Spleen (tissue), 11 donors: Measurements from ENCODE around the gene CORT. TPM values are rescaled to one million over a fixed set of nuclear protein-coding genes. Genes with fewer than 3 reads are reported as not detected.
"Not testable (repeated sequence)": the region's sequence is repeated elsewhere in the genome, so short reads cannot be mapped to it uniquely, and the experiment has no call there.

Source experiments
- DNase-seq: peaks from one replicate; pipeline ENCODE4 v3.0.0-alpha.2; 2020
- H3K27ac ChIP-seq, 8 donors: fragments of 200-600 bp; sonication (generic) in 7 of 8; 1 replicate in 4 of 8; 2 replicates in 4 of 8; pipeline versions ENCODE4 v1.5.0 to v1.8.0; 2016 to 2021; ENCODE audit warnings: inconsistent platforms in 4 of 8, mild to moderate bottlenecking in 4 of 8, moderate library complexity in 1 of 8
- H3K27me3 ChIP-seq, 7 donors: fragments of 200-600 bp; sonication (generic) in 6 of 7; replicated peaks in 1 of 7; 1 replicate in 4 of 7; 2 replicates in 3 of 7; pipeline versions ENCODE4 v1.5.0 to v1.8.0; 2016 to 2021; ENCODE audit warnings: inconsistent platforms in 3 of 7, mild to moderate bottlenecking in 1 of 7
- H3K36me3 ChIP-seq, 6 donors: fragments of 200-600 bp; sonication (generic) in 5 of 6; 1 replicate in 4 of 6; 2 replicates in 2 of 6; pipeline versions ENCODE4 v1.5.0 to v1.8.0; 2016 to 2021; ENCODE audit warnings: inconsistent platforms in 2 of 6
- H3K4me1 ChIP-seq, 6 donors: fragments of 200-600 bp; sonication (generic) in 5 of 6; 1 replicate in 3 of 6; 2 replicates in 3 of 6; pipeline versions ENCODE4 v1.5.0 to v1.8.0; 2016 to 2021; ENCODE audit warnings: inconsistent platforms in 3 of 6
- H3K4me3 ChIP-seq, 8 donors: fragments of 200-600 bp; sonication (generic) in 7 of 8; 1 replicate in 4 of 8; 2 replicates in 4 of 8; pipeline versions ENCODE4 v1.5.0 to v1.8.0; 2016 to 2021; ENCODE audit warnings: inconsistent platforms in 4 of 8, mild to moderate bottlenecking in 4 of 8, moderate library complexity in 2 of 8
- H3K9me3 ChIP-seq, 8 donors: fragments of 200-600 bp; sonication (generic) in 7 of 8; 1 replicate in 4 of 8; 2 replicates in 4 of 8; pipeline versions ENCODE4 v1.5.0 to v1.8.0; 2016 to 2021; ENCODE audit warnings: inconsistent platforms in 4 of 8
- CTCF ChIP-seq, 11 experiments: fragments of 200-600 bp in 7 of 11; fragments of 450-650 bp in 4 of 11; sonication (generic) in 4 of 11; IDR thresholded peaks in 8 of 11; conservative IDR thresholded peaks in 3 of 11; 1 replicate in 7 of 11; 2 replicates in 4 of 11; pipeline versions ENCODE4 v1.4.0 to v1.8.0; 2016 to 2021; ENCODE audit warnings: antibody characterized with exemption in 11 of 11, inconsistent platforms in 4 of 11, mild to moderate bottlenecking in 1 of 11
- POLR2A ChIP-seq, 3 donors: fragments of 450-650 bp; IDR thresholded peaks; one replicate each; pipeline ENCODE4 v1.5.1; 2017; ENCODE audit warnings: antibody characterized with exemption in 3 of 3, mild to moderate bottlenecking in 1 of 3
- POLR2AphosphoS5 ChIP-seq, 3 donors: sonication (generic); formaldehyde crosslinking; IDR thresholded peaks; one replicate each; pipeline ENCODE4 v1.5.1; 2017; ENCODE audit warnings: antibody characterized with exemption in 3 of 3
- WGBS, 5 donors: extraction: QIAGEN DNeasy Blood & Tissue Kit in 3 of 5; methylation state at CpG; one replicate each; pipeline versions ENCODE4 v1.1.5 to v1.1.7; 2013 to 2018; 5-methylcytosine and 5-hydroxymethylcytosine counted together
- intact Hi-C: fragments of 100-400 bp; cut with DNase I; formaldehyde crosslinking; loops from one replicate; pipeline ENCODE4 v1.15.0; 2023; ENCODE audit warnings: low total_unique reads
- polyA plus RNA-seq, 3 donors: library from polyadenylated mRNA; stranded (reverse); fragments of 200-250 nt; gene quantifications; one replicate each; pipeline ENCODE4 v1.2.1, GENCODE V29; 2013
- total RNA-seq, 7 donors: library from RNA; depleted of rRNA in 3 of 7; stranded (reverse); fragments of >200 nt in 3 of 7; fragmentation: NEBNext Ultra II Directional in 4 of 7; extraction: Animal tissue kit (Norgen Biotek cat#: 25700) in 4 of 7; gene quantifications; one replicate each; pipeline versions ENCODE4 v1.1.0 to v1.2.1, GENCODE V29; 2016 to 2021
- donor health status: healthy with polysubstance abuse.
- donor health status: DM: no; HTN: no; CAD: no; lungs with moderate emphysema.
- donor health status: DM: no; HTN: no; CAD: no.
- donor health status: Bipolar disorder and iron deficiency.
- donor health status: healthy.
- donor health status: DM: no; HTN: no; CAD: no.
- donor health status: DM: yes; HTN: yes; CAD: no.

CORT gene
- total and polyA plus RNA-seq, 10 donors: 0.07 to 0.38 (median 0.18) TPM; not detected in 6

- 80 to 91% (median 83%) methylated on average over 9 of the region's 9 CpGs for WGBS, 5 donors
- Histone ChIP-seq H3K36me3 (peaks cover 0 to 39% (median 26%) of the 10 kb centered on the region in 6 donors), H3K9me3 (no peaks in the 10 kb centered on the region), H3K27ac (no peak overlapping the region), H3K4me1 (peaks cover 0 to 22% (median 8%) of the 10 kb centered on the region in 6 donors), H3K27me3 (no peaks in the 10 kb centered on the region), H3K4me3 (no peak overlapping the region)
- peak; percentile 53 for DNase-seq
- intact Hi-C loops: no loop called here
- TF ChIP-seq POLR2AphosphoS5 (IDR thresholded peaks at IDR 0.05) (no peak), POLR2A (IDR thresholded peaks at IDR 0.05) (no peak), CTCF (IDR thresholded peaks at IDR 0.05 in 8 of 11, conservative IDR thresholded peaks at IDR 0.05 in 3 of 11) (no peak)
Measured at GRCh38 chr1:10424034-10424433, 25.8 kb upstream of the CORT start.

GRCh38 chr1:10424651-10425050, 25.2 kb upstream of the CORT start:
- no peaks in the 10 kb centered on the region for H3K9me3 ChIP-seq
- H3K27me3 ChIP-seq: no peaks in the 10 kb centered on the region
- TF ChIP-seq POLR2AphosphoS5 (IDR thresholded peaks at IDR 0.05) (no peak), POLR2A (IDR thresholded peaks at IDR 0.05) (no peak), CTCF (IDR thresholded peaks at IDR 0.05 in 8 of 11, conservative IDR thresholded peaks at IDR 0.05 in 3 of 11) (no peak)
- WGBS, 5 donors: 89 to 97% (median 93%) methylated on average over 8 of the region's 8 CpGs
- intact Hi-C loops: loop anchor here (5.0 kb wide), 1 partner anchor 47 kb away; no protein-coding TSS in a partner anchor
- H3K27ac ChIP-seq: no peak overlapping the region
- H3K4me1 ChIP-seq: peaks cover 0 to 27% (median 10%) of the 10 kb centered on the region in 6 donors
- peak; percentile 10 for DNase-seq
- H3K4me3 ChIP-seq: no peak overlapping the region
- H3K36me3 ChIP-seq: peaks cover 0 to 33% (median 20%) of the 10 kb centered on the region in 6 donors

- not testable (repeated sequence) for H3K27me3 ChIP-seq, H3K27ac ChIP-seq, H3K4me3 ChIP-seq, H3K9me3 ChIP-seq
- H3K4me1 ChIP-seq: peaks cover 1 to 37% (median 18%) of the 10 kb centered on the region in 6 donors
- 83 to 89% (median 87%) methylated on average over 7 to 21 of the region's 21 CpGs for WGBS, 5 donors
- intact Hi-C loops: loop anchor here (5.0 kb wide), 1 partner anchor 49 kb away; no protein-coding TSS in a partner anchor
- peaks cover 0 to 20% (median 6%) of the 10 kb centered on the region in 6 donors for H3K36me3 ChIP-seq
- peak; percentile 72 for DNase-seq
Measured at GRCh38 chr1:10425826-10426534, 23.9 kb upstream of the CORT start.

GRCh38 chr1:10426535-10426848, 23.3 kb upstream of the CORT start:
- intact Hi-C loops: loop anchor here (5.0 kb wide), 1 partner anchor 49 kb away; no protein-coding TSS in a partner anchor
- H3K9me3 ChIP-seq, H3K4me3 ChIP-seq, H3K27me3 ChIP-seq: not testable (repeated sequence)
- Histone ChIP-seq H3K4me1 (peaks cover 6 to 42% (median 23%) of the 10 kb centered on the region in 6 donors), H3K27ac (peak overlapping the region in 1 of 8 donors; percentile 23), H3K36me3 (peaks cover 0 to 15% (median 2%) of the 10 kb centered on the region in 6 donors)
- WGBS, 5 donors: 87 to 99% (median 96%) methylated on average over 4 to 21 of the region's 21 CpGs; no CpG with 5 or more reads in 1 of the 5 donors
- peak; percentile 70 for DNase-seq

GRCh38 chr1:10428984-10429383, 20.8 kb upstream of the CORT start:
- H3K4me3 ChIP-seq: no peak overlapping the region
- TF ChIP-seq POLR2AphosphoS5 (IDR thresholded peaks at IDR 0.05): no peak
- no peak for TF ChIP-seq POLR2A (IDR thresholded peaks at IDR 0.05)
- TF ChIP-seq CTCF (IDR thresholded peaks at IDR 0.05 in 8 of 11, conservative IDR thresholded peaks at IDR 0.05 in 3 of 11): no peak
- no peaks in the 10 kb centered on the region for H3K9me3 ChIP-seq
- WGBS, 5 donors: 87 to 93% (median 92%) methylated on average over 2 to 5 of the region's 5 CpGs
- peaks cover 6 to 54% (median 28%) of the 10 kb centered on the region in 6 donors for H3K4me1 ChIP-seq
- no peaks in the 10 kb centered on the region for H3K36me3 ChIP-seq
- no peaks in the 10 kb centered on the region for H3K27me3 ChIP-seq
- no peak overlapping the region for H3K27ac ChIP-seq
- intact Hi-C loops: loop anchor here (5.0 kb wide), 1 partner anchor 52 kb away; no protein-coding TSS in a partner anchor
- DNase-seq: no peak
